ENCODE results near the gene FAM111A. TPM values are rescaled to one million over a fixed set of nuclear protein-coding genes. Genes with fewer than 3 reads are reported as not detected.
A peak's percentile ranks its signal among the peaks of the same experiment; 100 is the strongest.

Gene FAM111A
- total RNA-seq, 1 donor from 2014 or later = 7.9 TPM

- no peak for DNase-seq (ENCODE audit: low read depth)
- TF ChIP-seq CTCF (IDR thresholded peaks at IDR 0.05; ENCODE audit: insufficient read depth, low read length, severe bottlenecking) = no peak
- H3K27me3 ChIP-seq (ENCODE audit: control insufficient read depth, insufficient read depth, low read length) = no peaks in the 10 kb centered on the region
- peaks cover 6% of the 10 kb centered on the region for H3K36me3 ChIP-seq (ENCODE audit: control insufficient read depth, insufficient read depth, low read length)
- FAIRE-seq = no peak
- no peak overlapping the region for H3K4me3 ChIP-seq (ENCODE audit: low read depth, low read length)
Measured at GRCh38 chr11:59175091-59175501, 32.4 kb downstream of the FAM111A start.

GRCh38 chr11:59176330-59176729, 33.7 kb downstream of the FAM111A start:
- peaks cover 6% of the 10 kb centered on the region for H3K36me3 ChIP-seq (ENCODE audit: control insufficient read depth, insufficient read depth, low read length)
- FAIRE-seq (no peak), DNase-seq (ENCODE audit: low read depth) (no peak)
- no peak for TF ChIP-seq CTCF (IDR thresholded peaks at IDR 0.05; ENCODE audit: insufficient read depth, low read length, severe bottlenecking)
- no peaks in the 10 kb centered on the region for H3K27me3 ChIP-seq (ENCODE audit: control insufficient read depth, insufficient read depth, low read length)
- no peak overlapping the region for H3K4me3 ChIP-seq (ENCODE audit: low read depth, low read length)

- no peak overlapping the region for H3K4me3 ChIP-seq (ENCODE audit: low read depth, low read length)
- TF ChIP-seq CTCF (IDR thresholded peaks at IDR 0.05; ENCODE audit: insufficient read depth, low read length, severe bottlenecking) = no peak
- FAIRE-seq (no peak), DNase-seq (ENCODE audit: low read depth) (no peak)
- H3K27me3 ChIP-seq (ENCODE audit: control insufficient read depth, insufficient read depth, low read length) = no peaks in the 10 kb centered on the region
- H3K36me3 ChIP-seq (ENCODE audit: control insufficient read depth, insufficient read depth, low read length) = peaks cover 12% of the 10 kb centered on the region
Measured at GRCh38 chr11:59178402-59178801, 35.7 kb downstream of the FAM111A start.

GRCh38 chr11:59179121-59179520, 36.5 kb downstream of the FAM111A start:
- H3K27me3 ChIP-seq (ENCODE audit: control insufficient read depth, insufficient read depth, low read length) = no peaks in the 10 kb centered on the region
- TF ChIP-seq CTCF (IDR thresholded peaks at IDR 0.05; ENCODE audit: insufficient read depth, low read length, severe bottlenecking) = no peak
- DNase-seq (ENCODE audit: low read depth) (no peak), FAIRE-seq (no peak)
- H3K36me3 ChIP-seq (ENCODE audit: control insufficient read depth, insufficient read depth, low read length) = peaks cover 12% of the 10 kb centered on the region
- no peak overlapping the region for H3K4me3 ChIP-seq (ENCODE audit: low read depth, low read length)

GRCh38 chr11:59180168-59180776, 37.6 kb downstream of the FAM111A start:
- FAIRE-seq (peak; percentile 40), DNase-seq (ENCODE audit: low read depth) (no peak)
- H3K36me3 ChIP-seq (ENCODE audit: control insufficient read depth, insufficient read depth, low read length) = peaks cover 12% of the 10 kb centered on the region
- no peak overlapping the region for H3K4me3 ChIP-seq (ENCODE audit: low read depth, low read length)
- no peaks in the 10 kb centered on the region for H3K27me3 ChIP-seq (ENCODE audit: control insufficient read depth, insufficient read depth, low read length)
- TF ChIP-seq CTCF (IDR thresholded peaks at IDR 0.05; ENCODE audit: insufficient read depth, low read length, severe bottlenecking) = no peak

- DNase-seq (ENCODE audit: low read depth) = peak; percentile 29
- H3K4me3 ChIP-seq (ENCODE audit: low read depth, low read length) = no peak overlapping the region
- no peak for TF ChIP-seq CTCF (IDR thresholded peaks at IDR 0.05; ENCODE audit: insufficient read depth, low read length, severe bottlenecking)
- peaks cover 12% of the 10 kb centered on the region for H3K36me3 ChIP-seq (ENCODE audit: control insufficient read depth, insufficient read depth, low read length)
- FAIRE-seq = no peak
- no peaks in the 10 kb centered on the region for H3K27me3 ChIP-seq (ENCODE audit: control insufficient read depth, insufficient read depth, low read length)
Measured at GRCh38 chr11:59180907-59181306, 38.3 kb downstream of the FAM111A start.

Measured in bronchial epithelial cell (primary cell).